ENCODE data around the gene GAST.

The GAST gene

DNA sequence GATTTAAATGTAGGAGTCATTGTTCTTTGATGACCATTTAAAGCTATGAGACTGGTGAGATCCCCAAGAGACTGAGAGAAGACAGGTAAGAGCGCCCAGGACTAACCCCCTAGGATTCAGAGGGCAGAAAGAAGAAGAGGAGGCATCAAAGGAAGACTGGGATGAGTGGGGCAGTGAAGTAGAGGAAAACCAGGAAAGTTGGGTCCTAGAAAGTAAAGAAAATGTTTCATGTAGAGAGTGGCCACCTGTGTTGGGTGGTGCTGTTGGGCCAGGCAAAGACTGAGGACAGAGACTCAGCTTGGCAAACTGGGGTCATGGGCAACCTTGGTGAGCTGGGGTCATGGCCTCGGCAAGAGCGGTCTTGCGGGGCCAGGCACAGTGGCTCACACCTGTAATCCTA, 23.6 kb downstream of the GAST start:
- Histone ChIP-seq H3K4ac (ENCODE audit: low read length) (no peak overlapping the region), H3K4me1 (ENCODE audit: control insufficient read depth in 2 of 2, insufficient read depth in 1 of 2, low read depth in 1 of 2, low read length in 2 of 2) (peaks cover 6 to 9% of the 10 kb centered on the region in 2 donors), H2BK12ac (ENCODE audit: low read length) (no peak overlapping the region), H2BK120ac (ENCODE audit: low read depth, low read length) (no peak overlapping the region), H3K9ac (ENCODE audit: low read depth, low read length, poor library complexity) (no peak overlapping the region), H3K23ac (ENCODE audit: low read depth, low read length, poor library complexity) (no peak overlapping the region), H3K79me1 (ENCODE audit: low read depth, low read length) (no peaks in the 10 kb centered on the region), H3K27me3 (ENCODE audit: control insufficient read depth in 3 of 3, insufficient read depth in 3 of 3, low read depth in 1 of 3, low read length in 3 of 3) (peaks cover 5 to 45% (median 35%) of the 10 kb centered on the region in 3 experiments), H3K4me2 (ENCODE audit: insufficient read depth, low read length, poor library complexity, severe bottlenecking) (no peak overlapping the region), H4K91ac (ENCODE audit: low read depth, low read length, poor library complexity) (no peak overlapping the region), H2AFZ (ENCODE audit: low read length) (no peak overlapping the region), H3K9me3 (replicated peaks in 1 of 2; ENCODE audit: control insufficient read depth in 2 of 2, insufficient read depth in 1 of 2, low read depth in 1 of 2, low read length in 2 of 2) (no peaks in the 10 kb centered on the region), H2BK15ac (ENCODE audit: low read length) (no peak overlapping the region), H3K36me3 (replicated peaks in 1 of 2; ENCODE audit: control insufficient read depth in 2 of 2, insufficient read depth in 2 of 2, low read length in 2 of 2) (no peaks in the 10 kb centered on the region), H3K18ac (ENCODE audit: low read length) (peak overlapping the region; percentile 35), H3K4me3 (ENCODE audit: low read length in 2 of 2) (no peak overlapping the region), H2AK5ac (ENCODE audit: low read depth, low read length) (no peak overlapping the region), H4K8ac (ENCODE audit: low read depth, low read length) (no peak overlapping the region), H2BK5ac (ENCODE audit: low read length) (no peak overlapping the region), H3K27ac (replicated peaks; ENCODE audit: low read length) (no peak overlapping the region), H3K14ac (ENCODE audit: low read length) (no peak overlapping the region)
- no peak for DNase-seq (ENCODE audit: low spot score)
- no CpG with 5 or more reads among the region's 4 CpGs for WGBS, 2 donors (ENCODE audit: extremely low coverage in 2 of 2, insufficient read length in 2 of 2, insufficient replicate concordance in 1 of 2)

DNA sequence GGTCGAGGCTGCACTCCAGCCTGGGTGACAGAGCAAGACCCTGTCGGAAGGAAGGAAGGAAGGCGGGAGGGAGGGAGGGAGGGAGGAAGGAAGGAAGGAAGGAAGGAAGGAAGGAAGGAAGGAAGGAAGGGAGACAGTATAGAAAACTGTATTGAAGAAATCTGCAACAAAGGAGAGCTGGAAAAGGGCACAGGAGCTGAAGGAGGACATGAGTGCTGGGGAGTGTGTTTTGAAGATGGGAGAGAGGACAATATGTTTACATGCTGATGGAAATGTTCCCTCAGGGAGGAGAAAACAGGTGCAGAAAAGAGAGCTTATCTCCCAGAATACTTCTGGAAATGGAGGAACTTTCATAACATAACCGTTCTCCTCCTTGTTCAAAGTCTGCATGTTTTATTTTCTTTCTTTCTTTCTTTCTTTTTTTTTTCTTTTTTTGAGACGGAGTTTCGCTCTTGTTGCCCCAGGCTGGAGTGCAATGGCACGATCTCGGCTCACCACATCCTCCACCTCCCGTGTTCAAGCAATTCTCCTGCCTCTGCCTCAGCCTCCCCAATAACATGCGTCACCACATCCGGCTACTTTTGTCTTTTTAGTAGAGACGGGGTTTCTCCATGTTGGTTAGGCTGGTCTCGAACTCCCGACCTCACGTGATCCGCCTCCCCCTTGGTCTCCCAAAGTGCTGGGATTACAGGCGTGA, 25.0 kb downstream of the GAST start:
- H2AK5ac ChIP-seq (ENCODE audit: low read depth, low read length) = no peak overlapping the region
- H4K8ac ChIP-seq (ENCODE audit: low read depth, low read length) = no peak overlapping the region
- WGBS, 2 donors (ENCODE audit: extremely low coverage in 2 of 2, insufficient read length in 2 of 2, insufficient replicate concordance in 1 of 2) = no CpG with 5 or more reads among the region's 17 CpGs
- H3K27ac ChIP-seq (replicated peaks; ENCODE audit: low read length) = no peak overlapping the region
- H3K4ac ChIP-seq (ENCODE audit: low read length) = no peak overlapping the region
- no peak overlapping the region for H3K18ac ChIP-seq (ENCODE audit: low read length)
- peaks cover 6 to 9% of the 10 kb centered on the region in 2 donors for H3K4me1 ChIP-seq (ENCODE audit: control insufficient read depth in 2 of 2, insufficient read depth in 1 of 2, low read depth in 1 of 2, low read length in 2 of 2)
- H3K23ac ChIP-seq (ENCODE audit: low read depth, low read length, poor library complexity) = no peak overlapping the region
- H2BK120ac ChIP-seq (ENCODE audit: low read depth, low read length) = no peak overlapping the region
- H2BK15ac ChIP-seq (ENCODE audit: low read length) = no peak overlapping the region
- H2BK12ac ChIP-seq (ENCODE audit: low read length) = no peak overlapping the region
- no peak overlapping the region for H3K14ac ChIP-seq (ENCODE audit: low read length)
- H4K91ac ChIP-seq (ENCODE audit: low read depth, low read length, poor library complexity) = no peak overlapping the region
- no peak overlapping the region for H2BK5ac ChIP-seq (ENCODE audit: low read length)
- H3K79me1 ChIP-seq (ENCODE audit: low read depth, low read length) = no peaks in the 10 kb centered on the region
- no peak overlapping the region for H3K4me3 ChIP-seq (ENCODE audit: low read length in 2 of 2)
- DNase-seq (ENCODE audit: low spot score) = no peak
- H3K36me3 ChIP-seq (replicated peaks in 1 of 2; ENCODE audit: control insufficient read depth in 2 of 2, insufficient read depth in 2 of 2, low read length in 2 of 2) = no peaks in the 10 kb centered on the region
- no peaks in the 10 kb centered on the region for H3K9me3 ChIP-seq (replicated peaks in 1 of 2; ENCODE audit: control insufficient read depth in 2 of 2, insufficient read depth in 1 of 2, low read depth in 1 of 2, low read length in 2 of 2)
- H2AFZ ChIP-seq (ENCODE audit: low read length) = no peak overlapping the region
- no peak overlapping the region for H3K9ac ChIP-seq (ENCODE audit: low read depth, low read length, poor library complexity)
- peaks cover 5 to 39% (median 35%) of the 10 kb centered on the region in 3 experiments for H3K27me3 ChIP-seq (ENCODE audit: control insufficient read depth in 3 of 3, insufficient read depth in 3 of 3, low read depth in 1 of 3, low read length in 3 of 3)
- H3K4me2 ChIP-seq (ENCODE audit: insufficient read depth, low read length, poor library complexity, severe bottlenecking) = no peak overlapping the region

DNA sequence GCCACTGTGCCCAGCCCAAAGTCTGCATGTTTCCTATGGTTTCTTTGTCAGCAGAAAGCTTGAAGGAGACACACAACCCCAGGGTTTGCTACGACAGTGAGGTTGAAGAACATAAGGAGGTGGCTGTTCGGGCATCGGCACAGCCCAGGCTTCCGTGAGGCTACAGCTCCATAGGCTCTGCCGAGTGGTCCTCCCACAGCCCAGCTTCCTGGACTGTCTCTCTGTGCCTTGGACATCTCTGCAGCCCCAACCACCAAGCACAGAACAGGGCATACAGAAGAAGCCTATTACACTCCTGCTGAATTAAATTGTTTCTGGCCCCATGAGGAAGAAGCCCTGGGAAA, 25.5 kb downstream of the GAST start:
- no peaks in the 10 kb centered on the region for H3K79me1 ChIP-seq (ENCODE audit: low read depth, low read length)
- H3K18ac ChIP-seq (ENCODE audit: low read length) = no peak overlapping the region
- H3K4me2 ChIP-seq (ENCODE audit: insufficient read depth, low read length, poor library complexity, severe bottlenecking) = no peak overlapping the region
- no peak overlapping the region for H3K9ac ChIP-seq (ENCODE audit: low read depth, low read length, poor library complexity)
- no peak overlapping the region for H3K4ac ChIP-seq (ENCODE audit: low read length)
- H3K9me3 ChIP-seq (replicated peaks in 1 of 2; ENCODE audit: control insufficient read depth in 2 of 2, insufficient read depth in 1 of 2, low read depth in 1 of 2, low read length in 2 of 2) = no peaks in the 10 kb centered on the region
- peak overlapping the region; percentile 95 for H2AFZ ChIP-seq (ENCODE audit: low read length)
- no peak overlapping the region for H4K8ac ChIP-seq (ENCODE audit: low read depth, low read length)
- H2BK15ac ChIP-seq (ENCODE audit: low read length) = no peak overlapping the region
- H3K36me3 ChIP-seq (replicated peaks in 1 of 2; ENCODE audit: control insufficient read depth in 2 of 2, insufficient read depth in 2 of 2, low read length in 2 of 2) = no peaks in the 10 kb centered on the region
- no peak overlapping the region for H2BK12ac ChIP-seq (ENCODE audit: low read length)
- H3K4me3 ChIP-seq (ENCODE audit: low read length in 2 of 2) = no peak overlapping the region
- H3K27me3 ChIP-seq (ENCODE audit: control insufficient read depth in 3 of 3, insufficient read depth in 3 of 3, low read depth in 1 of 3, low read length in 3 of 3) = peaks cover 5 to 36% (median 35%) of the 10 kb centered on the region in 3 experiments
- no peak for DNase-seq (ENCODE audit: low spot score)
- H2AK5ac ChIP-seq (ENCODE audit: low read depth, low read length) = no peak overlapping the region
- no CpG with 5 or more reads among the region's 5 CpGs for whole genome bisulfite sequencing, 2 donors (ENCODE audit: extremely low coverage in 2 of 2, insufficient read length in 2 of 2, insufficient replicate concordance in 1 of 2)
- H4K91ac ChIP-seq (ENCODE audit: low read depth, low read length, poor library complexity) = no peak overlapping the region
- H3K4me1 ChIP-seq (ENCODE audit: control insufficient read depth in 2 of 2, insufficient read depth in 1 of 2, low read depth in 1 of 2, low read length in 2 of 2) = peaks cover 6 to 9% of the 10 kb centered on the region in 2 donors
- no peak overlapping the region for H2BK120ac ChIP-seq (ENCODE audit: low read depth, low read length)
- H2BK5ac ChIP-seq (ENCODE audit: low read length) = no peak overlapping the region
- H3K27ac ChIP-seq (replicated peaks; ENCODE audit: low read length) = no peak overlapping the region
- no peak overlapping the region for H3K14ac ChIP-seq (ENCODE audit: low read length)
- no peak overlapping the region for H3K23ac ChIP-seq (ENCODE audit: low read depth, low read length, poor library complexity)

DNA sequence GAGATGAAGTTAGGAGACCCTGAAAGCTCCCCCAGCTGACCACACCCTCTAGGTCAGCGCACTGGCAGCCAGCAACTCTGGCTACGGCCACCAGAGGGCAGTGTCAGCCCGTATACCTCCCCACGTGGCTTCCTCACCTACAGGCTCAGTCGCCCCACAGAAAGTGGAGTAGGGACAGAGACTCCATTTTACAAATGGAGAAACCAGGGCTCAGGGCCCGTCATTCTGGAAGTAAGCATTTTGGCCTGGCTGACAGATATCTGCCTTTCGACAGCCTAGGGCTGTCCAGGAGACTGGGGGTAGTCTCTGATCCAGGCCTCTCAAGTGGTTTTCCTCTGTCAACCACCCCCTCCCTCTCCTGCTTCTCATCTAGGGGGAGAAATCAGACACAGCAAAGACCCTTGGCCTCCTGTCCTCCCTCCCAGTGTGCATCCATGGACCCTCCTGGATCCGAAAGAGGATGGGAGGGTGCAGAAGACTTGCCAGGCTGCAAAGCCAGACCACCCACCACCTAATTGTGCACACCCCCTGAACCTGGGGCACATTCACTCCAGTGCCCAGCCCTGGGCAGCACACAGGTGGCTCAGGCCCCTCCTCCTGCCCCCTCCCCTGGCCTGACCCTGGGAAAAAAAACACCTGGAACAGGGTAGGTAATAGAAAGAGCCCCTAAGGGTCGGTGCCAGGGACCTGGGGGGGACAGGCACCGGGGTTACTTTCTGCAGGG, 26.1 kb downstream of the GAST start:
- peak overlapping the region; percentile 40 for H2BK5ac ChIP-seq (ENCODE audit: low read length)
- peaks cover 6 to 9% of the 10 kb centered on the region in 2 donors for H3K4me1 ChIP-seq (ENCODE audit: control insufficient read depth in 2 of 2, insufficient read depth in 1 of 2, low read depth in 1 of 2, low read length in 2 of 2)
- H3K23ac ChIP-seq (ENCODE audit: low read depth, low read length, poor library complexity) = no peak overlapping the region
- no peak overlapping the region for H3K9ac ChIP-seq (ENCODE audit: low read depth, low read length, poor library complexity)
- peak; percentile 82 for DNase-seq (ENCODE audit: low spot score)
- H2AK5ac ChIP-seq (ENCODE audit: low read depth, low read length) = peak overlapping the region; percentile 97
- no peaks in the 10 kb centered on the region for H3K79me1 ChIP-seq (ENCODE audit: low read depth, low read length)
- H3K9me3 ChIP-seq (replicated peaks in 1 of 2; ENCODE audit: control insufficient read depth in 2 of 2, insufficient read depth in 1 of 2, low read depth in 1 of 2, low read length in 2 of 2) = no peaks in the 10 kb centered on the region
- H4K8ac ChIP-seq (ENCODE audit: low read depth, low read length) = peak overlapping the region; percentile 70
- peak overlapping the region; percentile 8 for H2BK12ac ChIP-seq (ENCODE audit: low read length)
- peak overlapping the region; percentile 95 for H2AFZ ChIP-seq (ENCODE audit: low read length)
- no CpG with 5 or more reads among the region's 10 CpGs for WGBS, 2 donors (ENCODE audit: extremely low coverage in 2 of 2, insufficient read length in 2 of 2, insufficient replicate concordance in 1 of 2)
- peak overlapping the region; percentile 48 for H2BK120ac ChIP-seq (ENCODE audit: low read depth, low read length)
- H3K27ac ChIP-seq (replicated peaks; ENCODE audit: low read length) = no peak overlapping the region
- no peak overlapping the region for H3K4me2 ChIP-seq (ENCODE audit: insufficient read depth, low read length, poor library complexity, severe bottlenecking)
- H2BK15ac ChIP-seq (ENCODE audit: low read length) = peak overlapping the region; percentile 34
- peaks cover 5 to 34% (median 34%) of the 10 kb centered on the region in 3 experiments for H3K27me3 ChIP-seq (ENCODE audit: control insufficient read depth in 3 of 3, insufficient read depth in 3 of 3, low read depth in 1 of 3, low read length in 3 of 3)
- H3K18ac ChIP-seq (ENCODE audit: low read length) = peak overlapping the region; percentile 86
- peak overlapping the region; percentile 28 for H3K4ac ChIP-seq (ENCODE audit: low read length)
- H3K36me3 ChIP-seq (replicated peaks in 1 of 2; ENCODE audit: control insufficient read depth in 2 of 2, insufficient read depth in 2 of 2, low read length in 2 of 2) = no peaks in the 10 kb centered on the region
- H4K91ac ChIP-seq (ENCODE audit: low read depth, low read length, poor library complexity) = peak overlapping the region; percentile 18
- no peak overlapping the region for H3K14ac ChIP-seq (ENCODE audit: low read length)
- H3K4me3 ChIP-seq (ENCODE audit: low read length in 2 of 2) = no peak overlapping the region
